Stimulated activated CD4-positive, alpha-beta T cell treated with anti-CD3 and anti-CD28 coated beads, Interleukin-4, amount 100 ng/mL, for 24 hours (primary cell): ENCODE data around the gene COL25A1.
"Not testable (repeated sequence)": the region's sequence is repeated elsewhere in the genome, so short reads cannot be mapped to it uniquely, and the experiment has no call there.

Experiments used
- DNase-seq: peaks from one replicate; pipeline ENCODE4 v3.0.0-alpha.2; 2020

COL25A1 gene

DNA sequence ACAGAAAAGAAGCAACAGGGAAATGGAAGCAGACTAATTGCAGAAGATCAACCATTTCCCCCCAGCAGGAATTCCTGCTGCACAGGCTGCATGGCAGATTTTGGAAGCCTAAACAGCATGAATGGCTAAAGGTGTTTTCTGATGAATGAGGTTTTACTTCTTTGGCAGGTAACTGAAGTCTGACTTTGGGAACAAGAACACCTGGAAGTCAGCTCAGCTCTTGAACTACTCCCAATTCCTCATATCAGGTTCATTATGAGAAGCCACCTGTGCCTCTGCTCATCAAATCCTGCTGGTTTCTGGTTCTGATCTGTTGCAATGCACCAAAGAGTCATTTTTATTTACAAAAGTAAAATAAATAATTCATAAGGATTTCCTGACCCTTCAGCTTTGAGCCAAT, 139.0 kb downstream of the COL25A1 start:
- no peak for DNase-seq

DNA sequence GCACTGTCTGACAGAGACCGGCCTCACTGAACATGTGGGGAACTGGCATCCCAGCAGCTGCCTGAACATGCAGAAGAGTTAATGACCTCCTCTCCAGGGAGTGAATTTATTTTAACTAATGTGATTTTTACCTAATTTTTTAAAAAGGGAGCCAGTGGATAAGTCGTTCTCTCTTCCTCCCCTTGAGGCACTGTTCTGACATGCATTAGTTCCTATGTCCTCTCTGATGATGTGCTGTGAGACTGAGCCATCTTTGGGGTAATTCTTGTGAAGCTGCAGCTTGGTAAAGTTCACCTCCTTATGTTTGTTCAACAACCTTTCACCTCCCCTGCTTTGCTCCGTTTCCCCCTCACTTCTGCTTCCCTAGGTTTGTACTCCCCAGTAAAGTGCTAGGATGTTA, 139.7 kb downstream of the COL25A1 start:
- DNase-seq, result no peak

DNA sequence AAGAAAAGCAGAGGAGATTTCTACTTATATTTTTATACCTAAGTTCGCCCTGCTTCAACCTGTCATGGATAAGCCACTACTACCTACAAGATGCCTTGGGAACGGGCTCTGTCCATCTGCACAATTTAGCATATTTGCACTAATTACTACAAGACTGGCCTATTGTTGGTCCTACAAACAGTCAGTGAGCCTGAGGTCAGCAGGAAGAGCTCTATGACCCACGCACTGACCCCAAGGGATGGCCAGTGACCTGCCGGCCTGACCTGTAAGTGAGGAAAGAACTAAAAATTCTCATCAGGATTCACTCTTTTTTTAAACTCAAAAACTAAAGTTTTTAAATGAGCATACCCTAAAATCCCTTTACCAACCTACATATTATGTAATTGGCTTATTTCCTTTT, 142.0 kb downstream of the COL25A1 start:
- no peak for DNase-seq

DNA sequence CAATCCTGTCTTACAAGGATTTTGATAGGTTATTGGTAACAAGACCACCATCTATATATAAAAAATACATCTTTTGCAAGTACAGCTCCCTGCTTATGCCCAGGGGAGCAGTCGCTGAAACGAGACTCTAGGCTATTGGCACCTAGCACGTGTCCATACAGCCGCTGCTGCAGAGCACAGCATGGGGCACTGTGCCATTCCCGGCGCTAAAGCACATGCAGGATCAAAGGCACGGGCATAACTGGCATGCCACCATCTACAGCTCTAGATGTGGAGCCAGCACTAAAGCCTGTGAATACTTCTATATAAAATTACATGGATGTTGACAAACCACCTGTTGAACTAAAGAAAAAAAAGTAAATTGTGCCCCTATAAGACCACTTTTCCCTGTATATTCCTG, 144.8 kb downstream of the COL25A1 start:
- DNase-seq, result no peak

DNA sequence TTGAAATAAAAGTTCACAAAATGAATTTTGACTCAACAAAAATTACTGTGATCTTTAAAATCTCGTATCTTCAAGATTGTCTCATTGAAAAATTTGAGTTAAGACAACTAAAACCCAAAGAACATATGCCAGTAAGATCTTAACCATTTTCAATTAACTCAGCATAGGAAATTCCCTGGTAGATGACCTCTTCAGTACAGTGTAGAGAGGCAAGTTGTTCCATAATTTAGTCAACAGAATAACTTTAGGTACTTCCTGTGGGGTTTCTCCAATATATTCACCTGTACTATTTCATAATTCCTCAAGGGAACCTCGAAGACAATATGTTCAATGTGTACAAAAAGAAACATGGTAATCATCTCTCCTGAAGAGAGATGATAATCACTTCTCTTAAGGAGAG, 145.3 kb downstream of the COL25A1 start:
- no peak for DNase-seq

DNA sequence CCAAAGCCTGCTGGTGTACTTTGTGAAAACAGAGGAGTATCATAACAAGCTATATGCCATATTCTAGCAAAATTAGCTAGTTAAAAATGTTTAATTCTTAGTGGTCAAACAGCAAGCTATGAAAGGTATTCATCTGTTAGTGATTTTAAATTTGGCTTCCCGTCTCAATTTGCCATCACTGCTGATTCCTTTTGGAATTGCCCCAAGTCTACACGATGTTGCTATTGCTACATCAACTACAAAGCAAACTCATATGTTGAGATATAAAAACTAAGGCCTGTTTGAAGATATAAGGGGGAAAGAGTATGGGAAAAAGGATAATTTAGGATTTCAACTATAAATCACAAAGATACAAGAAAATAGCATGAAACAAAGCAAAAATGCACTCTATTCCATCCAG, 146.1 kb downstream of the COL25A1 start:
- DNase-seq, result no peak

DNA sequence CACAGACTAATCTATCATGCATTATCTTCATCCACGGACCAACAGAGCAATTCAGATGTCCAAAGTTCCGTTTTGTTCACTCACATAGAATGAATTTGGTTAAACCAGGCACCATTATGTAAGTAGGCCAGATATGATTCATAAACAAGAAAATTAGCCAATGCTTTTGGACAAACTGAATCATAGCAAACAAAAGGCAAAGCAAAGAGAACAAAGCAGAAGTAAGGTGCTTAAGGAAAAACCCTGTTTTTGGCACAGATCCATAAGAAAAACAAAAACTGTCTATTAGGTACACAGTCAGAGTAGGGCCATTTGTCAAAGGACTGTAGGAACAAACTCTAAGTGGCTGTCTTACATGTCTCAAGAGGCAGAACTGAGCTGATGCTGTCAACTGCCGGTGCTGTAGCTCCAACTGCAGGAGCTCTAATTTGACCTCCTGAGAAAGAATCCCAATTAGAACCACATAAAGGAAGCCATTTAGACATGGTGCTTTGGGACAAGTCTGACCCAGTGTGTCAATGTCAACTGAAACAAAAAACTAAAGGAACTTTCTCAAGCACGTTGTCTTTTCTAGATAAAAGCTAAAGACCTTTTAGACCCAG, 146.7 kb downstream of the COL25A1 start:
- no peak for DNase-seq

DNA sequence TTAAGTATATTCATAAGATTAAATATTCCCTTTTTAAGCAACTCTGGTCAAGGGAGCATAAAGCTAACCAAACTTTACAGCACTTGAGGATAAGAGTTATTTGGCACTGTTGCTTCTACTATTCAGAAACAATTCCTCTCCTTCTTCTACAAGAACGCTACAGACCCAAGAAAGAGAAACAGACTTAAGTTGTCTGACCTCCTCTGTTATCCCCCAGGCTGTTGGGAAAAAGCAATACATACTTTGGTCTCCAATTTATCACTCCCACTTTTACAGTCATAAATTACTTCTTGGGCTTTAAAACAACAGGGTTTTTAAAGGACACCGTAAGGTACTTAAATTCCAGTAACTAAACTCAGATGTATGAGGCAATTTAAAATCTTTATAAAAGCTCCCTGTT, 147.4 kb downstream of the COL25A1 start:
- DNase-seq, result no peak

DNA sequence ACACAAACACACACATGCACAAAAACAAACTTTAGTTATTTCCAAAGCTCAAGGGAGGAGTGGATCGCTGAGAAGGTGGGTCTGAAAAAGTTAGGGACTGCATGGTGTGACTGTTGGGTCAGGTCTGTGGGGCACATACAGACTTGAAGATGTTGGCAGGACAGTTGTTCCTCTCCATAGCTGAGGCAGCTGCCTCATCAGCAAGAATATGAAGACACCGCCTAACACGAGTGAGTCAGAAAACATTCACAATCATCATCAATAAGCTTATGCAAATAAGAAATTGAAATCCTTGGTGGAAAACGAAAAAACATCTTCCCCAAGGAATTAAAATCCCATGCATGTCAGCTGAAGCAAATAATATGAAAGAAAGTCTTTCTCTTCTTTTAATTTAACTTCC, 148.0 kb downstream of the COL25A1 start:
- DNase-seq, result no peak

DNA sequence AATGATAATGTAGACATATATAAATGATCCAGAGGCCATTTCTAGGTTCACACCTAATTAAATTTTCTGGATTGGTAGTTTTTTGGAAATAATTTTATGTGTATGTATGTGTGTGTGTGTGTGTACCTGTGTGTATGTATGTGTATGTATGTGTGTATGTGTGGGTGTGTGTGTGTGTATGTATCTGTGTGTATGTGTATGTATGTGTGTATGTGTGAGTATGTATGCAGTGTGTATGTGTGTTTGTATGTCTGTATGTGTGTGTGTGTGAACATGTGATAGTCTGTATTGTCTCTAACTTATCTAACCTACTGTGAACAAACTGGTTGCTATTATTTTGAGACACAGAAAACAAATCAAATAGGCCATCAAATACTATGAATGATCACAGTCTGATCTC, 152.6 kb downstream of the COL25A1 start:
- no peak for DNase-seq

DNA sequence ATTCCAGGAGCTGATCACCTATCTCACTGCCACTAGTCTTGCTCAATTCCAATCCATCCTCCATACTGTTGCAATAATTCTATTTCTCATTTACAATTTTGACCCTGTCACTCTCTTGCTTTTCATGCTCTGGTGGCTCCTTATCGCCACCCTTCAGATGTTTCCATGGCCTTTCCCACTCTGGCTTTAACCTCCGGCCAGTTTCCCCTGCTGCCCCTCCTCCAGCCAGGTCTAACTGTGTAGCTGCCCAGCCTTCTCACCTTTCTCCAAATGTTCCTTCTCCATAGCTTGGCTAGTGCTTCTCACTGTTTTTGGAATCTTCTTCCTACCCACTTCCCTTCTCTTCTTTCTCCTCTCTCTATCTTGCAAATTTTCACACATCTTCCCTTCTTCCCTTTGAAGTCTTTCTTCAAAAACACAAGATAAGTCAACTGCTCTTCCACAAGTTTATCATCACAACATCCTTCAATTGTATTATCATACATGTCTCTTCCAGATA, 153.8 kb downstream of the COL25A1 start:
- no peak for DNase-seq

DNA sequence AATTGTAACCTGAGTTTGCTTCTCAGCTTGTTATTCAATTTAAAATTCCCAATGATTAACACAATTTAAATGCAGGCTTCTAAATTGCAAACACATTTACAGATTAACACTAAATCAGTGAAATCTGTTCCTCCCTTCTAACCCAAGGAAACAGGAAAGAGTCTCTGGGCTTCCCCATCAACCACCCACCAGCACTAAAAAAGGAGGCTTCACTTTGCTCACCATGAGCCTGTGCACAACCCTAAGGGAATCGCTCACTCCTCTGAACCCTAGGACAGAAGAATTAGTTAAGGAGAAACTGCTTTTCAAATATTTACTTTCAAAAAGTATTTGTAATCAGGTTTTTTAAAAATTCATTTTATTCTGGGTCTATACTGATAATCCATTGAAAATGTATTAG, 155.3 kb downstream of the COL25A1 start:
- no peak for DNase-seq

DNA sequence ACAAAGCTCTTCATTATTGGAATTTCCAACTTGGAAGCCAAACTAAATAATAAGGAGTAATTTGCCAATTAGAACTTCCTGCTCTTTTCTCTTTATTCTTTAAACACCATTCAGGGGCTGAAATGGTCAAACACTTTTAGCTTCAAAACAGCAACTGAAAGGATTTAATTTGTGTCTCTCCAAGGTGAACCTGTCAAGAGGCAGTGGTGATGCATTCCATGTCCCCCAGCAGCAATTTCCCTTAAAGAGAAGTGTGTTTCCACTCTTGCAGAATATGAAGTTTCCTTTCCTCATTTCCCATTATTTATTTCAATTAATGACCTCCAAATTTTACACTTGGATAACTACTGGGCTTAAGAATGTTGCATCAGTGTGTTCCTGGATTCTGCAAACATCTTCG, 156.0 kb downstream of the COL25A1 start:
- DNase-seq, result no peak

DNA sequence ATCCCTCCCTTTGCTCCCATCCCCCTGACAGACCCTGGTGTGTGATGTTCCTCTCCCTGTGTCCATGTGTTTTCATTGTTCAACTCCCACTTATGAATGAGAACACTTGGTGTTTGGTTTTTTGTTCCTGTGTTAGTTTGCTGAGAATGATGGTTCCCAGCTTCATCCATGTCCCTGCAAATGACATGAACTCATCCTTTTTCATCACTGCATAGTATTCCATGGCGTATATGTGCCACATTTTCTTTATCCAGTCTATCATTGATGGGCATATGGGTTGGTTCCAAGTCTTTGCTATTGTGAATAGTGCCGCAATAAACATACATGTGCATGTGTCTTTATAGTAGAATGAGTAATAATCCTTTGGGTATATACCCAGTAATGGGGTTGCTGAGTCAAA, 164.3 kb downstream of the COL25A1 start:
- DNase-seq, result not testable (repeated sequence)

DNA sequence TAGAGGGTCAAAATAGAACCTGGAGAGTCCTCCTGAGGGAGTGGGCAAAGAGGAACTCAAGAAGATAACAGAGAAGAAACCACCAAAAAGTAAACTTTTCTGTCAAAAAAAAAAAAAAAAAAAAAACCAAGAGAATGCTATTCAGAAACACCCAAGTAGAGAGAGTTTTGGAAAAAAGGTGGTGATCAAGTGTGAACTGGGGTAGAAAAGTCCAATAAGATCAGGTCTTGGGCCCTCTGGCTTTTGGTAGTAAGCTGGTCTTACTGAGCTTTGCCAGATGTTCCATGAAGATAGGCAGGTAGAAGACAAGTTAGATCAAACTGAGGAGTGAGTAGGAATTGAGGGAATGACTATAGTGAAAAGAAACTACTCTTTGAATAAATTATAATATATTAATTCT, 167.5 kb downstream of the COL25A1 start:
- DNase-seq, result no peak

DNA sequence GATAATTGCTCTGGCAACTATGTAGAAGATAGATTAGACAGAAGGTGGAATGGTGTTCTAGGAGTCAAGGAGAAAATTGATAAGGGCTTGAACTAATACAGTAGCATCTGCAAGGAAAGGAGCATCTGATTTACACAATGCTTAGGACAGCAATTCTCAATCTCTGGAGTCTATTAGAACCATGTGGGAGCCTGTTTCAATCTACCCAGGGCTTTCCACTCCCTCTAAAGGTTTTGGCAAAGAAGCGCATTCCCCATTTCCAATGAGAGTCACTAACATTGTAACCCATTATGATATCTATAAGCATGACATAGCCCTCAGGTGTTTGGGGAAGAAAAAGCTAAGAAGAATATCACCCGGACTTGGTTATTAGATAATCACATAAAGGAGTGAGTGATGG, 168.2 kb downstream of the COL25A1 start:
- DNase-seq, result no peak

DNA sequence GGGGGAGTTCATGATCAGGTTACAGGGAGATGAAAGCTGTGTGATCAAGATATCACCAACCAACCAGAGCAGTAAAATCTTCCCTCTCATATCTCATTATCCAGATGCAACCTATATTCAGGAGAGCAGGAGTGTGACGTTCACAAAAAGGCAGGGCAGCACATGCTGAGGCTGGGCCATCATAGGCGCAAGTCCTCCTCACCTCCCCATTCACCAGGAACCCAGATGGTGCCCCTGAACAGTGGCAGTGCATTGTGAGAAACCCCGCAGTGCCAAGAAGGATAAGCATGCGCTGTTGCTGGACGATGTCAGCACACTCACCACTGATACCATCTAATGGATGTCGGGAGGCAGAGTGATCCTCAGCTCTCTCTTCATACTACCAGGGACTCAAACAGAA, 170.9 kb downstream of the COL25A1 start:
- DNase-seq, result no peak

DNA sequence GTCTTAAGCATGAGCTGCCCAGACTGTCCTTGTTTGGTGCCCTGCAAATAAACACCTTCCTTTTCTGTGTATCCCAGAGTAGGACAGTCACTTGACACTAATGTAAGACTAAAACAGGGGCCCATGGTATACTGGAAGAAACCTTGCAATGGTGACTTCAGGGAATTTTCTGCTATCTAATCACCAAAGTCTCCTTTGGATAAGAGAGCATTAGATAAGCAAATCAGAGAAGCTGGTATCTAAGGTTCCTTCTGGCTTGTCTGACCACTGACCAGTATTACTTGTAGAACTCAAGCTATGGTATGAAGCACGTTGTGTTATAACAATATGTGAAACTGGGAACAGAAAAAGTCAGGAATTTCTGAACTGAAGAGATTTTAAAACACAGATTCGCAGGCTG, 173.9 kb downstream of the COL25A1 start:
- no peak for DNase-seq

DNA sequence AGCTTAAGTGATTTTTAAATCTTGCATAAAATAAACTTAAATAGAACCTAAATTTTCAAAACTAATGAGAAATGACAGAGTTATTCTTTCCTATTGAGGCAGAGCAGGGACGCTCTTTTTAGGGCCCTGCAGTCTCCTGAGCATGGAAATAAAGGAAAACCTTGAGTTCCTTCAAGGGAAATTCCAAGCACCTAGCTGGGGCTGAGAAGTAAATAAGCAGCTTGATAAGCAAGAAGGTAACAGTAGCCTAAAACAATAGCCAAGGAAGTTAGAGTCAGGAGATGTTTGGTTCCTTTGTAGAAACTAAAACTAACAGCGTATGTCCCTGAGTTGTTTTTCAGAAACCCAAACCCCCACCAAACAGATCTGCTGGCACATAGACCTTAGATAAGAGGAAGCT, 174.6 kb downstream of the COL25A1 start:
- DNase-seq, result no peak

DNA sequence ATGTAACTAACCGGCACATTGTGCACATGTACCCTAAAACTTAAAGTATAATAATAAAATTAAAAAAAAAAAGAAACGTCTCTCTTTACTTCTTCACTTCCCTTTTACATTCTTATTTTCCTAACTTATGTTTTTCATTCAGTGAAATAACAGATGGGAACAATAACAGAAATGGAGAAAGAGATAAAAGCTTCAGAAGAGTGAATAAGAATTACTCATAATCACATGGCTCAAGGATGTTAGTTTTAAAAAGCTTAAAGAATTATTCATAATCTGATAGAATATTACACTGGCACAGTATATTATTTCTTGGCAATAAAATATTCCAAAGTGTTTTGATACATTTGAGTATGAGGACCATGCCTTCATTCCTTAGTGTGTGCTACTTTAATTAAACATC, 175.6 kb downstream of the COL25A1 start:
- DNase-seq, result no peak

DNA sequence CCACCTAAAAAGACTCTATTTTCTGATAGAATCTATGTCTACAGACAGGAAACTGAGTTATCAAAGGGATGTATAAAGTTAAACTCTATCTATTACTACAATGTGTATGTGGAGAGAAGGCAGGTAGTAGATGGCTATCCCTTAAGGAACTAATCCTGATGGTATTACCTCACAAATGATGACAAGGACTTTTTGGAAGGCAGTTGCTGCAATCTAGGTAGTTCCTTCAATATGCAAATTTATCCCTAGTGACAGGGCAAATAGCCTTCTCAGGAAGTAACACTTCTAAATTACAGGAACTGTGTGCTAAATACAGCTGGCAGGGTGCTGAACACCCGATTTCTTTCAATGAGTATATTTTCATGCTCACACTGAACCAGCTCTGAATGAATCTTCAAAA, 177.4 kb downstream of the COL25A1 start:
- no peak for DNase-seq

DNA sequence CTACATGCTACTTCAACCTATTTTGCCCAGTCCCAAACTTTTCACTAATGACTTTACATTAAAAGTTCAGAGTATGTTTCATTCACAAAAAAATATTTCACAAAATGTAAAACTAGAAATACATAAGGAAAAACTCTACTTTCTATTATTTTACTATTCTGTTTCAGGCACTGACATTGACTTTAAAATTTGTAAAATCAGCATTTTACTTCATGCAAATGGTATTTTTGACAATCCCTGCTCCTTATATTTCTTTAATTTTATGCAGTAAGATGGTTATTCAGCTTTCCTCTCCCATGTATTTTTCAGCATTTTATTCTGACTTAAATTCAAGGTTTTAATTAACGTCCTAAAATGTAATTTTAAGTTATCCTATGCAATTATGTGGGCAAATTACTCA, 178.5 kb downstream of the COL25A1 start:
- DNase-seq, result no peak

DNA sequence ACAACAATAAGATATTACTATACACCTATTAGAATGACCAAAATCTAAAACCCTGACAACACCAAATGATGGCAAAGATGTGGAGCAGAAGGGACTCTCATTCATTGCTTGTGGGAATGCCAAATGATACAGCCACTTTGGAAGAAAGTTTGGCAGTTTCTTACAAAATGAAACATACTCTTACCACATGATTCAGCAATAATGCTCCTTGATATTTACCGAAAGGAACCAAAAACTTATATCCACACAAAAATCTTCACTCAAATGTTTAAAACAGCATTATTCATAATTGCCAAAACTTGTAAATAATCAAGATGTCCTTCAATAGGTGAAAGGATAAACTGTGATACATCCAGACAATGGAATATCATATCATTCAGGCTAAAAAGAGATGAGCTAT, 180.9 kb downstream of the COL25A1 start:
- DNase-seq, result no peak

DNA sequence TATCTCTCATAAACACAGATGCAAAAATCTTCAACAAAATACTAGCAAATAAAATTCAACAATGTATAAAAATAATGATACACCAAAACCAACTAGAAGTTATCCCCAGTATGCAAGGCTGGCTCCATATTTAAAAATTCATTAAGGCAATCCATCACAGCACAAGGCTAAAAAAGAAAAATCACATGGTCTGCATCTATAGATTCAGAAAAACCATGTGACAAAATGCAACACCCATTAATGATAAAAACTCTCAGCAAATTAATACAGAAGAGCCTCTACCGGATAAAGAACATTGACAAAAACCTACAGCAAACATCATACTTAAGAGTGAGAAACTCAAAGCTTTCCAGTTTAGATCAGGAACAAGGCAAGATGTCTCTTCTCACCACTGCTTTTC, 182.6 kb downstream of the COL25A1 start:
- DNase-seq, result no peak

DNA sequence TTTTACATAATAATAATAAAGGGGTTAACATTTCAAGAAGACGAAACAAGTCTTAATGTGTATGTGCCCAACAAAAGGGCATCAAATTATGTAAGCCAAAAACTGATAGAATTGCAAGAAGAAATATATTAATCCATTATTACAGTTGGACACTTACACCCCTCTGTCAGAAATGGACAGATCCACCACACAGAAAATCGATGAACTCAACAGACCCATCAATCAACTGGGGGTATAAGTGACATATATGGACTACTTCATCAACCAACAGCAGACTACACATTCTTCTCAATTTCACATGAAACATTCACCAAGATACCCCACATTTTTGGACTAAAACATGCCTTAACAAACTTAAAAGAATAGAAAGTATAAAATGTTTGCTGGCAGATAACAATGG, 183.8 kb downstream of the COL25A1 start:
- DNase-seq, result no peak

DNA sequence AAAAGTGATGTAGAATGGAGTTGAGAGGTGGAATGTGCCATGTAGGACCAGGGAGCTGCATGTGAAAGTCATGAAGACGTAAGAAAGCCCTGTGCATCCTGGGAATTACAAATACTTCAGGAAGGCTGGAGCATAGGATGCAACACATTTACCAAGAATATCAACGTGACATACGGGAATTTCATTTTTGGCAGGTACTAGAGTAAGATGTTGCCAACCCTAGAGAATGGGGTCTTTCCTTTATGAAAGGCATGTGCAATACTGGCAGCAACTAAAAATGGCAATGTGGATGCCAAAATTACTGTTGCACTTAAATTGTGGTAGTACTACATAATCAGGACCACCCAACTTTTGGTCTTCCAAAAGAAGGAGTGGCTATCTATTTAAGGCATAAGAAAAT, 188.0 kb downstream of the COL25A1 start:
- no peak for DNase-seq
